Cerebellar nuclear complex (tissue), 1 donor: ENCODE measurements around the gene SCN4A.
"Not testable (repeated sequence)": the region's sequence is repeated elsewhere in the genome, so short reads cannot be mapped to it uniquely, and the experiment has no call there.

ENCODE experiments used
- DNase-seq, 2 experiments: peaks; one replicate each; lab custom pipeline; 2025; lab: John Stamatoyannopoulos, UW

Gene SCN4A

DNA sequence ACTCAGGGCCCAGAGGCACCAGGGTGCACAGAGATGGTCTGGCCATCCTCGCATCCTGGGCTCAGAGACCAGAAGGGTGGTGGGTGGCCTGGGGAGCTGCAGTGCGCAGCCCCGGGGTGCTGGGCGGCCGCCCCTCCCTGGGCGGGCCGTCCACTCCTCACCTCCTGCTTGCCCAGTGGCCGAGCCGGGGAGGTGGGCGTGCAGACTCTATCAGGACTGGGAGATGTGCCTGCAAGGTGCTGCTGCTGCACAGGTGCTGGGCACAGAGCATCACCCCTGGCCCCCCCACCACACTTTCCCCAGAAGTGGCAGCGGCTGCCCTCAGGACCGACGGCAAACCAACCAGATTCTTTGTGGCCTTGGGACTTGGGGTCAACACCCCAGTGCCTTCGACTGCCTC is at the start of gene SCN4A:
Gene SCN4A, minus strand, starts transcription at position 123 of the 400 bp plus-strand sequence. Its CDS starts 77 bp downstream, at position 46.
- no peak for DNase-seq

DNA sequence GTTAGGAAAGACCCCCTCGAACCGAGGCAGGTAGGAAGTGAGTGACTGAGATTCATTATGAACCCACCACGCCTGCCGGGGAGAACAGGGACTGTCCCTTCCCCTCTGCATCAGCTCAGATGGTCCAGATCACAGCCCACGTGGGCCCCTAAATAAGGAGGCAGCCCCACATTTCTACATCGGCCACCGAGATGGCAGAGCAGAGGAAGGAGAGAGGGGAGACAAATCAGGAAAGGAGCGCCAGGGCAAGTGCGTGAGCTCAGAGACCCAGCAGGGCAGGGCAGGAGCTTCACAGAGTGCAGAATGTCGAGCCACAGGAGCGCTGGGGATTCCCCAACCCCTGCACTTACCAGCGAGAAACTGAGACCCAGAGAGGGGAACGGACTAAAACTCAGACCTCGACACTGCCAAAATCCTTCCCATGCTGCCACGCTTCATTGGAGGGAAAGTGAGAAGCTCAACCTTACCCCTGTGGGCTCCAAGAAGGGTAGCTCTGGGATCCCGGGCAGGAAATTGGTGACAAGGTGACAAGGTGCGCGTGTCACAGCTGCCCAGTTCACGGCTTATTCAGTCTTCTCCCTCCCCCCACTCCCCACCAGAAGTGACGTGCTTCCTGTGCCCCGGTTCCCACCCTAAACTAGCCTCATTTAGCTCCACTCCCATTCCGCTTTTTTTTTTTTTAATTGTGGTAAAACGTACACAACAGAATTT is 47.5 kb upstream of the SCN4A start, which contains the start of gene ICAM2:
Gene ICAM2, minus strand, starts transcription at position 578 of the 711 bp plus-strand sequence. CDS start 13,942 bp downstream, outside the sequence.
- DNase-seq = no peak

DNA sequence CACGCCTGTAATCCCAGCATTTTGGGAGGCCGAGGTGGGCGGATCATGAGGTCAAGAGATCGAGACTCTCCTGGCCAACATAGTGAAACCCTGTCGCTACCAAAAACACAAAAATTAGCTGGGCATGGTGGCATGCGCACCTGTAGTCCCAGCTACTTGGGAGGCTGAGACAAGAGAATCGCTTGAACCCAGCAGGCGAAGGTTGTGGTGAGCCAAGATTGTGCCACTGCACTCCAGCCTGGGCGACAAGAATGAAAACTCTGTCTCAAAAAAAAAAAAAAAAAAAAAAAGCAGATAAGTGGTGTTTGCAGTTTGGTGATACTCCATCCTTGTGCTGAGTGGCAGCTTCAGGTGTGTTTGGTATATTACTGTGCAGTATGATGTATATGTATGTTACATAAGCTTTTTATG is 46.8 kb upstream of the SCN4A start:
- not testable (repeated sequence) for DNase-seq

GRCh38 chr17:64017381-64017980 is 44.8 kb upstream of the SCN4A start:
- no peak for DNase-seq

GRCh38 chr17:64016974-64017373 is 44.3 kb upstream of the SCN4A start:
- DNase-seq = no peak

DNA sequence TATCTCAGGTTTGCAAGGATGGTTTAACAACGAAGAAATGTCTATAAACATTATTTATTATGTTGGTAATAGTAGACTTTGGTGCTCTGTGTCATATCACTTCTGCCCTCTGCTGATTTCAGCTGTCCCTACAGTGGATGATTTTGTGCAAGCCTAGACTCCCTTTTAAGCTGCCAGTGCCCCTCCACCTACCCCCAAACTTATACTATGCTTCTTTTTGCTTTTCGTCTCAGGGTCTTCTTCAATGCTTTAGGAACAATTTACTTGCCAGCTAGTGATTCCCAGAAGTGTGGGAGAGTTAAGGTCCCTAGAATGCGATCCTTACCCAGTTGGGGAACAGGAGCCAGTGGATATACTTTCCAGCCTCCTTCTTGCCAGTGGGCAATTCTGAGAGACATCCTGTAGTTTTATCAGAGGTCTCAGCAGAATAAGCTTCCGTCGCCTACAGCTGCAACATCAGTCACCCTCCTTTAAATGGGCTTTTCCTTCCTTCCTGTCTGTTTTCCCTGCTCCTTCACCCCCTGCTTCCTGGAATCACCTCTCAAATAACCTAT is 43.6 kb upstream of the SCN4A start:
- DNase-seq = no peak

DNA sequence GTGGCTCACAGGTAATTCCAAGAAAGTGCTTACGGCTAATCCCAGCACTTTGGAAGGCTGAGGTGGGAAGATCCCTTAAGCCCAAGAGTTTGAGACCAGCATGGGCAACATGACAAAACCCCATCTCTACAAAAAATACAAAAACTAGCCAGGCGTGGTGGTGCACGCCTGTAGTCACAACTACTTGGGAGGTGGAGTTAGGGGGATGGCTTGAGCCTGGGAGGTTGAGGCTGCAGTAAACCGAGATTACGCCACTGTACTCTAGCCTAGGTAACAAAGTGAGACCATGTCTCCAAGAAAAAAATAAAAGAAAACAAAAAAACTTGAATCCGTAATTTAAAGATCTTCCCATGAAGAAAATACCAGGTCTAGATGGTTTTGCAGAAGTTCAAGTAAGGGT is 42.7 kb upstream of the SCN4A start:
- DNase-seq = no peak

GRCh38 chr17:64009571-64010402 is 37.1 kb upstream of the SCN4A start:
- DNase-seq = no peak

- DNase-seq = no peak
Observed at GRCh38 chr17:64008830-64009229, 36.1 kb upstream of the SCN4A start.

DNA sequence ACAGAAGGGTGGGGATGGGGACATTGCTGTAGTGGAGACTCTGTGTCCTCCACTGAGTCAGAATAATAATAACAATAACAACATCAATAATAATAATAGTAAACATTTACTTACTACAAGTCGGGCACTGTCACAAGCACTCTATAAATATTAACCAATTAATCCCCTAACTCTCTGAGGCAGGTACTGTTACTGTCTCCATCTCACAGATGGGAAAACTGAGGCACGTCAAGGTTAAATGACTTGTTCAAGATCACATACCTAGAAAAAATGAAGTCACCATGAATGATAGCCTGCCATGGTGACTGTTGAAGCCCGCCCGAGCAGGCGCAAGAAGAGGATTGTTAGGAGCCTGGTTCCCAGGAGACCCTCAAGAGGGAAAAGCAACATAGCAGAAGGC is 35.6 kb upstream of the SCN4A start:
- no peak for DNase-seq

DNA sequence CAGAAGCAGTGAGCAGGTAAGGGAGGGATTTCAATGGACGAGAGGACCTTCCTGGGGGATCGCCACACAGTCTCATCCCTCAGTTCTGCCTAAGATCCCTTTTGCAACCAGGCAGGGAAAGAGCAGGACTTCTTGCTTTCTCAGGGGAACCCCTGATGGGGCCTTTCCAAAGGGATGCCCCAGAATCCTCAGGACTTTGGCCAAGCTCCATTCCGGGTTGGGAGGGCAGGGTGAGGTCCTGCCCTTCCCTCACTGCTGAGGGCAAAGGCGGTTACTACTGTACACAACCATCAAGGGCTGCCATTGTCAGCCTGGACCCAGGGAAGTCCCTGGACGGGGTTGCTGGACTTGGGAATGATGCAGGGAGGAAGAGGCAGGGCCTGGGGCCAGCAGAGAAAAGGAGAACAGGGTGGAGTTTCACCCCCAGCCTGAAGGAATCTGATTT is 35.1 kb upstream of the SCN4A start:
- no peak for DNase-seq

- not testable (repeated sequence) for DNase-seq
Observed at GRCh38 chr17:64007089-64007837, 34.5 kb upstream of the SCN4A start.

GRCh38 chr17:64006361-64007088 is 33.8 kb upstream of the SCN4A start:
- no peak for DNase-seq

DNA sequence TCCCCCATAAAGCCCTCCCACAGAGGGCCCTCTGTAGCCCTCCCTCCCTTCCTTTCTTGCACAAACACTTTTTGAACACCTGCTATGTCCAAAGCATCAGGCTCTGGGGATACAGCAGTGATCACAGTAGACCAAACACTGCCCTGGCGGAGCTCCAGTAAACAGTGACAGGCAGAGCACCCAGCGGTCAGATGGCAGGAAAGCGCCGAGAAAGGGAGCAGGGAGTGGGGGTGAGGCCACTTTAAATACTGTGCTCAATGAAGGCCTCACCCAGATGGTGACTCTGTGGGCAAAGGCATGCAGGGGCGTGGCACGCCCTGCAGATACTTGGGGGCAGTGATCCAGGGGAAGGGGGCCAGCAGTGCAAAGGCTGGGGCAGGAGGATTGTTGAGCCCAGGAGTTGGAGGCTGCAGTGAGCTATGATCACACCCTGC is 33.0 kb upstream of the SCN4A start:
- DNase-seq = no peak

- DNase-seq = no peak
Observed at GRCh38 chr17:64004903-64005733, 32.4 kb upstream of the SCN4A start.

DNA sequence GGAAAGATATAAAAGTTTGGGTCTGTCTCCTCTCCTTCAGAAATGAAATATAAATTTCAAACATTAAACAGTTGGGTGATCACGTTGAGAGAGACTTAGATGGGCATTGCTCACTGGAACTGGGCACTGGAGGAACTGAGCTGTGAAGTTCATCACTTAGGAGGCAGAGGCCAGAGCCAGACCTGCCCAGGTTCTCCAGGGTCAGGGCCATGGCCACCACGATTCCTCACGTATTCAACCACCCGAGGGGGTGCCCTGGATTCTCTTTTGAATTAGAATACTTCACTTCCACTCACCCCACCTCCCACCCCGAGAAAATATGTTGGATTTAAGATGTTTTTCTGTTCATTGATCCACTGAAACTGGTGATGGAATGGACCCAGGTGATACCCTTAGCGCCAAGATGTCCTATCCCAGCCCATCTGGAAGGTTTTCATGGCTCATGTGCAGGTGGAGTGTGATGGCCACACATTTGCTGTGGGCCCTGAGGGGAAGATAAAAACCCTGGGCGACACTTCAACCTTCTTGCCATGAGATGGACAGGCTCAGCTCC is 31.6 kb upstream of the SCN4A start:
- DNase-seq = no peak

DNA sequence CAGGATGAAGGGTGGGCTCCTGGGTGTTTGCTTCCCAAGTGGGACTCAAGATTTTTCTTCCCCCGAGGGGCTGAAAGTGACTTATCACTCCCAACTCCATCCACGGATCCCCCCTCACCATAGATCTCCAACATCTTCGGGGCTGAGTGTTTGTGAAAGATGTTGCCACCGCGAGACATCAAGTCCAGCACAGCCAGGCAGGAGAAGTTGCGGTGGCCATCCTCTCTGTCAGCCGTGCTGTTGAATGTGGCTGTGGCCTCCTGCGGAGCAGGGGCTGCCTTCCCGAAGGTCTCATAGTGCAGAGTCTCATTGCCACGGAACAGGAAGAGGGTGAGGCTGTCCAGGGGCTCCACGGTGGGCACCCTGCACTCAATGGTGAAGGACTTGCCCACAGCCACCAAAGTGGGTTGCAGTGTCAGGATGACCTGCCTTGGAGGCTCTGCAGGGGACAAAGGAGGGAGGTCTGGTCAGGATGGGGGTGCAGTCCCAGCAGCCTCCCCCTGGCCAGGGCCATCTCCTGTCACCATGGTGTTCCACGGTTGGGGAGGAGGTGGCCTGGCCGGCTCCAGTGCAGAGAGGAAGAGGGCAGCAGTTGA is 30.9 kb upstream of the SCN4A start:
- DNase-seq = no peak

DNA sequence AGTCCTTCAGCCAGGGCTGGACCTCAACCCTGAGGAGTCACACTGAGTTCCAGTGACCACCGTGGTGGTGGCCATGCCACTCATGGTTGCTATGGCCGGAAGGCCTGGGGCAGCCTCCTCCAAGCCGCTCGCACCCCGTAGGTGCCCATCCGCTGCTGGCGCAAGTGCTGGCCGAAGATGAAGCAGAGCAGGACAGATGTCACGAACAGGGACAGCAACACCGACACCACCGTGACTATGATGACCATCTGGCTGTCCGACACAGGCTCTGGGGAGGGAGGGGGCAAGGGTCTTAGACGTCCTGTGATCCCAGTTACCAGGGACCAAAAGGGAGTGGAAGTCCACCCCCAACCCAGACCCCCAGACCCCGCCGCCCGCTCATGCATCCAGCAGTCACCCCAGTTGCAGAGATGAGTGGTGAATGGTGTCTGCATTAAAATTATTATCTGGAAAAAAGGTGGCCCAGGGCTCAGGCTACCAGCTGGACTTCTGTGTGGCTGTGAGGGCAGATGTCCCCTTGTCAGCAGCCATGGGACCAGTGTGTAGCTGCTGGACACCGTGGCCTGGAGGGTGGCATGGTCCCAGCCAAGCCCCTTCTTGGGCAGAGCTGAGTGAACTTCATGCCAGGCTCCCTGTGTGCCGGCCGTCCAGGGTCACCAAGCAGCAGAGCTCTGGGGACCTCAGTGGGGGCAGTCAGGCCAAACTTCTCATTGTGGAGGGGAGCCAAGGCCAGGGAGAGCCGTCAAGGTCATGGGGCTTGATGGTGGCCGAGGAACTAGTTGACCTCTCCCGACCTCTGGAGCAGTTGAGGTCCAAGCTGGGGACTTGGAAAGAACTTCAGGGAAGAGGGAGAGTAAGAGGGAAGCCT is 30.2 kb upstream of the SCN4A start:
- DNase-seq = no peak
